ENCODE results near the gene HTR1E.

DNA sequence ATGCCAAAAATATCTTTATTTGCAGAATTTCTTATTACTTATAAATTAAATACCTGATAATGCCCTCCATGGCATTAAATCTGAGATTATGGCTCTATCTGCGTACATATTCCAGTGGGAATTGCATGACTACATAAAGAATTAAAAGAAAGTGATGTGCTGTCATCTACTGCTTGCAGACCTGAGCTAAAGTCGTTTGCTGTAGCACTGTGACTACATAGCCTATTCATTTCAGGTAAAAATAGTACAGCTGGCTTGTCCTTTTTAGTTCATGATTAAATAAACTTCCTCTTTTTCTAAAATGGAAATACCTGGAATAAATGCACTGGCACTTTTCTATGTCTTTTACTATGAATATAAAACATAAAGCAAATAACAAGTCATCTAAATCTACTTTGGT is 79.4 kb downstream of the HTR1E start:
- TF ChIP-seq EZH2 (IDR thresholded peaks at IDR 0.05; ENCODE audit: borderline replicate concordance, low read depth, low read length, poor library complexity, severe bottlenecking) = no peak
- TF ChIP-seq, protein P1, sequence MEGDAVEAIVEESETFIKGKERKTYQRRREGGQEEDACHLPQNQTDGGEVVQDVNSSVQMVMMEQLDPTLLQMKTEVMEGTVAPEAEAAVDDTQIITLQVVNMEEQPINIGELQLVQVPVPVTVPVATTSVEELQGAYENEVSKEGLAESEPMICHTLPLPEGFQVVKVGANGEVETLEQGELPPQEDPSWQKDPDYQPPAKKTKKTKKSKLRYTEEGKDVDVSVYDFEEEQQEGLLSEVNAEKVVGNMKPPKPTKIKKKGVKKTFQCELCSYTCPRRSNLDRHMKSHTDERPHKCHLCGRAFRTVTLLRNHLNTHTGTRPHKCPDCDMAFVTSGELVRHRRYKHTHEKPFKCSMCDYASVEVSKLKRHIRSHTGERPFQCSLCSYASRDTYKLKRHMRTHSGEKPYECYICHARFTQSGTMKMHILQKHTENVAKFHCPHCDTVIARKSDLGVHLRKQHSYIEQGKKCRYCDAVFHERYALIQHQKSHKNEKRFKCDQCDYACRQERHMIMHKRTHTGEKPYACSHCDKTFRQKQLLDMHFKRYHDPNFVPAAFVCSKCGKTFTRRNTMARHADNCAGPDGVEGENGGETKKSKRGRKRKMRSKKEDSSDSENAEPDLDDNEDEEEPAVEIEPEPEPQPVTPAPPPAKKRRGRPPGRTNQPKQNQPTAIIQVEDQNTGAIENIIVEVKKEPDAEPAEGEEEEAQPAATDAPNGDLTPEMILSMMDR (conservative IDR thresholded peaks at IDR 0.05; ENCODE audit: low read depth, low read length) = no peak
